Effector memory CD8-positive, alpha-beta T cell (primary cell): ENCODE measurements around the gene KCNJ16.

Experiments used
- ATAC-seq: fragments of 150-1000 bp; cut with Tn5 transposase; replicated peaks from 2 replicates; pipeline ENCODE4 v1.10.0; 2021; ENCODE audit warnings: mild to moderate bottlenecking, moderate library complexity
- DNase-seq, 3 experiments: peaks; one replicate each; pipeline ENCODE4 v3.0.0; 2021
- H3K27ac Mint-ChIP-seq, 2 donors: one replicate each; pipeline ENCODE4 v1.8.0; 2022; ENCODE audit warnings: mild to moderate bottlenecking in 2 of 2, mixed read lengths in 2 of 2, moderate library complexity in 2 of 2
- H3K27me3 Mint-ChIP-seq, 2 donors: one replicate each; pipeline ENCODE4 v1.8.0; 2022; ENCODE audit warnings: mixed read lengths in 2 of 2
- H3K36me3 Mint-ChIP-seq: one replicate; pipeline ENCODE4 v1.8.0; 2022; ENCODE audit warnings: mild to moderate bottlenecking, moderate library complexity, mixed read lengths; ENCODE audit not compliant: insufficient read depth
- H3K4me1 Mint-ChIP-seq, 2 donors: one replicate each; pipeline ENCODE4 v1.8.0; 2022; ENCODE audit warnings: low read depth in 2 of 2, mixed read lengths in 2 of 2
- H3K4me3 Mint-ChIP-seq, 2 donors: one replicate each; pipeline ENCODE4 v1.8.0; 2022; ENCODE audit warnings: mild to moderate bottlenecking in 2 of 2, mixed read lengths in 2 of 2, moderate library complexity in 2 of 2
- H3K9me3 Mint-ChIP-seq, 2 donors: one replicate each; pipeline ENCODE4 v1.8.0; 2022; ENCODE audit warnings: mixed read lengths in 2 of 2

The KCNJ16 gene

DNA sequence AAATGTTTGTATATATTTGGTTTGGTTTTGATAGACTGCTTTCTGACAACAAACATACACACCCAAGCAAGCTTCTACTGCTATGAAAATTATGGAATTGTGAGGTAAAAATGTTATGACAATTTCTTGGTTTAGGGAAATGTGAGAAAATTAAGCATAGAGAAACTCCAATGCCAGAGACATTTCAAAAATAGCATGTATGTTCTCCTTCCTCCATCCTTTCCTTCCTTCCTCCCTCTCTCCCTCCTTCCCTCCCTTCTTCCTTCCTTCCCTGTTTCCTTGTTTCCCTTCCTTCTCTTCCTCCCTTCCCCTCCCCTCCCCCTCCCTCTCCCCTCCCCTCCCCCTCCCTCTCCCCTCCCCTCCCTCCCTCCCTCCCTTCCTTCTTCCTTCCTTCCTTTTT is 109.2 kb downstream of the KCNJ16 start:
- H3K27ac Mint-ChIP-seq, result no peak overlapping the region
- H3K9me3 Mint-ChIP-seq, result peaks cover 0 to 5% of the 10 kb centered on the region in 2 donors
- no peaks in the 10 kb centered on the region for H3K27me3 Mint-ChIP-seq
- no peak overlapping the region for H3K4me3 Mint-ChIP-seq
- DNase-seq (no peak), ATAC-seq (no peak)
- no peaks in the 10 kb centered on the region for H3K4me1 Mint-ChIP-seq
- H3K36me3 Mint-ChIP-seq, result no peaks in the 10 kb centered on the region

DNA sequence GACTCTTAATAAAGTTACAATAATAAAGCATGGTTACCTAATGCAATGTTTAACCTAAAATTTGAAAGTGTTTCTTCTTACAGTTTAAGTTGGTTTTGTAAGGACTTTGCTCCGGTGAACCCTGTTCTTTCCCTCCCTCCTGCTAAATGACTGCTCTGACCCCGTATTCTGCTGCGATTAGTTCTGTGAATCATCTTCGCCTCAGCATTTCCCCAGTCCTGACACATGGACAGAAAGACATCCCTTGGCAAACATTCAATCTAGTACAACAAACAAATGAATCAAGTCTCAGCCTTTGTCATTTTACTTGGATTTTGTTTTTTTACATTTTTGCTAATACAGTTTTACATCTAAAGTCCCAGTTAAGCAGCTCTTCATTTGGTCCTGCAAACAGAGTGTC is 109.7 kb downstream of the KCNJ16 start:
- DNase-seq (no peak), ATAC-seq (no peak)
- H3K27ac Mint-ChIP-seq, result no peak overlapping the region
- no peak overlapping the region for H3K4me3 Mint-ChIP-seq
- H3K4me1 Mint-ChIP-seq, result no peaks in the 10 kb centered on the region
- H3K9me3 Mint-ChIP-seq, result peaks cover 0 to 5% of the 10 kb centered on the region in 2 donors
- no peaks in the 10 kb centered on the region for H3K27me3 Mint-ChIP-seq
- no peaks in the 10 kb centered on the region for H3K36me3 Mint-ChIP-seq
